ENCODE measurements around the gene ZNF575. TPM values are rescaled to one million over a fixed set of nuclear protein-coding genes. Genes with fewer than 3 reads are reported as not detected.

Gene ZNF575
- total and polyA plus RNA-seq, 4 donors = 0.48 to 2.3 (median 0.65) TPM

- Histone ChIP-seq H3K9ac (ENCODE audit: insufficient read depth in 1 of 2, low read length in 2 of 2) (no peak overlapping the region), H3K9me3 (ENCODE audit: control insufficient read depth in 4 of 4, insufficient read depth in 3 of 4, low read length in 3 of 4) (no peaks in the 10 kb centered on the region), H3K27me3 (ENCODE audit: control insufficient read depth in 3 of 3, insufficient read depth in 3 of 3, low read length in 2 of 3) (no peaks in the 10 kb centered on the region), H3K27ac (ENCODE audit: low read depth in 1 of 2, low read length in 1 of 2) (no peak overlapping the region), H3K36me3 (ENCODE audit: control insufficient read depth in 4 of 4, insufficient read depth in 4 of 4, low read length in 4 of 4) (peaks cover 0 to 3% (median 1%) of the 10 kb centered on the region in 4 donors), H3K4me3 (no peak overlapping the region), H3K4me1 (ENCODE audit: control insufficient read depth in 5 of 5, insufficient read depth in 5 of 5, low read length in 5 of 5) (peaks cover 0 to 5% (median 4%) of the 10 kb centered on the region in 5 donors)
- DNase-seq = no peak
- TF ChIP-seq, protein P1, sequence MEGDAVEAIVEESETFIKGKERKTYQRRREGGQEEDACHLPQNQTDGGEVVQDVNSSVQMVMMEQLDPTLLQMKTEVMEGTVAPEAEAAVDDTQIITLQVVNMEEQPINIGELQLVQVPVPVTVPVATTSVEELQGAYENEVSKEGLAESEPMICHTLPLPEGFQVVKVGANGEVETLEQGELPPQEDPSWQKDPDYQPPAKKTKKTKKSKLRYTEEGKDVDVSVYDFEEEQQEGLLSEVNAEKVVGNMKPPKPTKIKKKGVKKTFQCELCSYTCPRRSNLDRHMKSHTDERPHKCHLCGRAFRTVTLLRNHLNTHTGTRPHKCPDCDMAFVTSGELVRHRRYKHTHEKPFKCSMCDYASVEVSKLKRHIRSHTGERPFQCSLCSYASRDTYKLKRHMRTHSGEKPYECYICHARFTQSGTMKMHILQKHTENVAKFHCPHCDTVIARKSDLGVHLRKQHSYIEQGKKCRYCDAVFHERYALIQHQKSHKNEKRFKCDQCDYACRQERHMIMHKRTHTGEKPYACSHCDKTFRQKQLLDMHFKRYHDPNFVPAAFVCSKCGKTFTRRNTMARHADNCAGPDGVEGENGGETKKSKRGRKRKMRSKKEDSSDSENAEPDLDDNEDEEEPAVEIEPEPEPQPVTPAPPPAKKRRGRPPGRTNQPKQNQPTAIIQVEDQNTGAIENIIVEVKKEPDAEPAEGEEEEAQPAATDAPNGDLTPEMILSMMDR (IDR thresholded peaks at IDR 0.05; ENCODE audit: control extremely low read depth, extremely low read depth) = no peak
- WGBS, 2 donors = 66 to 70% methylated on average over 5 of the region's 5 CpGs
- ATAC-seq (ENCODE audit: insufficient read depth, low FRiP score) = no peak
Observed at GRCh38 chr19:43569657-43570056, 36.7 kb downstream of the ZNF575 start.

DNA sequence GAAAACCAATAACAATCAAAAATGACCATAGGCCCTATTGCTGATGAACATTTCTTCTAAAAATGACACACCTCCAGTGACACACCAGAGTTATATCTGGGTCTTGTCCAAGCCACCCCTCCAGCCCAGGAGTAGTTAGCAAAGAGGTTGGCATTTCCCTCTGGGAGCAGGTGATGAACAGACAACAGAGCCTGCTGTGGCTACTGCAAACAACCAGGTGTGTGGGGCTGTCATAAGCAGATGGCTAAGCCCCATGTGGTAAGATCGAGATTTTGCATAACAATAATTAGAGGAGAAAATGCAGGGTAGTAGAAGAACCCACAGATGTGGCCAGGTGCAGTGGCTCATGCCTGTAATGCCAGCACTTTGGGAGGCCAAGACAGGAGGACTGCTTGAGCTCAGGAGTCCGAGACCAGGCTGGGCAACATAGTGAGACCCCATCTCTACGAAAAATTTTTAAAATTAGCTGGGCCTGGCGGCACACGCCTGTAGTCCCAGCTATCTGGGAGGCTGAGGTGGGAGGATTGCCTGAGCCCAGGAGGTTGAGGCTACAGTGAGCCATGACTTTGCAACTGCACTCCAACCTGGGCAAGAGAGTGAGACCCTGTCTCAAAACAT is 37.3 kb downstream of the ZNF575 start:
- peak overlapping the region in 1 of 2 donors; percentile 61 for H3K27ac ChIP-seq (ENCODE audit: low read depth in 1 of 2, low read length in 1 of 2)
- peaks cover 0 to 9% (median 6%) of the 10 kb centered on the region in 5 donors for H3K4me1 ChIP-seq (ENCODE audit: control insufficient read depth in 5 of 5, insufficient read depth in 5 of 5, low read length in 5 of 5)
- H3K9me3 ChIP-seq (ENCODE audit: control insufficient read depth in 4 of 4, insufficient read depth in 3 of 4, low read length in 3 of 4) = no peaks in the 10 kb centered on the region
- H3K27me3 ChIP-seq (ENCODE audit: control insufficient read depth in 3 of 3, insufficient read depth in 3 of 3, low read length in 2 of 3) = no peaks in the 10 kb centered on the region
- no peak for ATAC-seq (ENCODE audit: insufficient read depth, low FRiP score)
- no peak overlapping the region for H3K4me3 ChIP-seq
- 85 to 91% methylated on average over 5 of the region's 5 CpGs for WGBS, 2 donors
- no peak for DNase-seq
- TF ChIP-seq, protein P1 (IDR thresholded peaks at IDR 0.05; ENCODE audit: control extremely low read depth, extremely low read depth) = no peak
- H3K36me3 ChIP-seq (ENCODE audit: control insufficient read depth in 4 of 4, insufficient read depth in 4 of 4, low read length in 4 of 4) = peaks cover 0 to 3% (median 1%) of the 10 kb centered on the region in 4 donors
- no peak overlapping the region for H3K9ac ChIP-seq (ENCODE audit: insufficient read depth in 1 of 2, low read length in 2 of 2)

- Histone ChIP-seq H3K27me3 (ENCODE audit: control insufficient read depth in 3 of 3, insufficient read depth in 3 of 3, low read length in 2 of 3) (no peaks in the 10 kb centered on the region), H3K9me3 (ENCODE audit: control insufficient read depth in 4 of 4, insufficient read depth in 3 of 4, low read length in 3 of 4) (no peaks in the 10 kb centered on the region), H3K4me1 (ENCODE audit: control insufficient read depth in 5 of 5, insufficient read depth in 5 of 5, low read length in 5 of 5) (peaks cover 3 to 16% (median 6%) of the 10 kb centered on the region in 5 donors), H3K27ac (ENCODE audit: low read depth in 1 of 2, low read length in 1 of 2) (no peak overlapping the region), H3K36me3 (ENCODE audit: control insufficient read depth in 4 of 4, insufficient read depth in 4 of 4, low read length in 4 of 4) (peaks cover 0 to 3% (median 1%) of the 10 kb centered on the region in 4 donors), H3K4me3 (no peak overlapping the region), H3K9ac (ENCODE audit: insufficient read depth in 1 of 2, low read length in 2 of 2) (no peak overlapping the region)
- TF ChIP-seq, protein P1 (IDR thresholded peaks at IDR 0.05; ENCODE audit: control extremely low read depth, extremely low read depth) = no peak
- 68 to 88% methylated on average over 3 of the region's 3 CpGs for WGBS, 2 donors
- DNase-seq (no peak), ATAC-seq (ENCODE audit: insufficient read depth, low FRiP score) (no peak)
Observed at GRCh38 chr19:43572171-43572588, 39.2 kb downstream of the ZNF575 start.
